Esophagus muscularis mucosa (tissue), 4 donors: Measurements from ENCODE around the gene CPA3. TPM values are rescaled to one million over a fixed set of nuclear protein-coding genes. Genes with fewer than 3 reads are reported as not detected.

Source experiments
- DNase-seq: peaks from one replicate; pipeline ENCODE4 v3.0.0-alpha.2; 2017; ENCODE audit errors: extremely low spot score
- H3K27ac ChIP-seq, 4 donors: fragments of 200-600 bp; sonication (generic); replicated peaks in 1 of 4; 1 replicate in 3 of 4; 2 replicates in 1 of 4; pipeline ENCODE4 v1.5.1; 2016 to 2019; ENCODE audit warnings: mild to moderate bottlenecking in 1 of 4
- H3K27me3 ChIP-seq, 4 donors: fragments of 200-600 bp; sonication (generic); one replicate each; pipeline versions ENCODE4 v1.5.1 to v1.6.0; 2016 to 2019
- H3K36me3 ChIP-seq, 4 donors: fragments of 200-600 bp; sonication (generic); one replicate each; pipeline ENCODE4 v1.5.1; 2016 to 2019
- H3K4me1 ChIP-seq, 4 donors: fragments of 200-600 bp; sonication (generic); one replicate each; pipeline ENCODE4 v1.5.1; 2016 to 2019
- H3K4me3 ChIP-seq, 4 donors: fragments of 200-600 bp; sonication (generic); 1 replicate in 2 of 4; 2 replicates in 2 of 4; pipeline ENCODE4 v1.5.1; 2016 to 2019; ENCODE audit warnings: mild to moderate bottlenecking in 4 of 4, moderate library complexity in 1 of 4
- H3K9me3 ChIP-seq, 4 donors: fragments of 200-600 bp; sonication (generic); 1 replicate in 3 of 4; 2 replicates in 1 of 4; pipeline ENCODE4 v1.5.1; 2016 to 2019
- EP300 ChIP-seq: sonication (generic); formaldehyde crosslinking; IDR thresholded peaks from one replicate; pipeline ENCODE4 v1.6.1; 2017; ENCODE audit warnings: antibody characterized with exemption
- POLR2A ChIP-seq: fragments of 450-650 bp; IDR thresholded peaks from one replicate; pipeline ENCODE4 v1.6.1; 2017; ENCODE audit warnings: antibody characterized with exemption, moderate library complexity, mild to moderate bottlenecking, low read depth
- POLR2AphosphoS5 ChIP-seq, 2 donors: sonication (generic); formaldehyde crosslinking; IDR thresholded peaks; one replicate each; pipeline ENCODE4 v1.6.1; 2017; ENCODE audit warnings: antibody characterized with exemption in 2 of 2
- WGBS: methylation state at CpG from one replicate; pipeline ENCODE4 v1.1.5; 2018; 5-methylcytosine and 5-hydroxymethylcytosine counted together
- intact Hi-C: fragments of 100-400 bp; cut with DNase I; formaldehyde crosslinking; loops from one replicate; pipeline ENCODE4 v1.15.1; 2023
- total RNA-seq, 4 donors: library from RNA; depleted of rRNA; stranded (reverse); fragments of >200 nt; gene quantifications; one replicate each; pipeline versions ENCODE4 v1.1.0 to v1.2.1, GENCODE V29; 2016
- TF ChIP-seq, protein P1 (sequence below), 3 experiments: fragments of 200-600 bp in 2 of 3; fragments of 450-650 bp in 1 of 3; sonication (generic) in 2 of 3; IDR thresholded peaks; one replicate each; pipeline ENCODE4 v1.5.1; 2017 to 2019; ENCODE audit warnings: antibody characterized with exemption in 3 of 3, mild to moderate bottlenecking in 2 of 3, moderate library complexity in 1 of 3

Gene CPA3
- total RNA-seq, 4 donors from 2014 or later, result 3.7 to 49.9 (median 28.2) TPM

DNA sequence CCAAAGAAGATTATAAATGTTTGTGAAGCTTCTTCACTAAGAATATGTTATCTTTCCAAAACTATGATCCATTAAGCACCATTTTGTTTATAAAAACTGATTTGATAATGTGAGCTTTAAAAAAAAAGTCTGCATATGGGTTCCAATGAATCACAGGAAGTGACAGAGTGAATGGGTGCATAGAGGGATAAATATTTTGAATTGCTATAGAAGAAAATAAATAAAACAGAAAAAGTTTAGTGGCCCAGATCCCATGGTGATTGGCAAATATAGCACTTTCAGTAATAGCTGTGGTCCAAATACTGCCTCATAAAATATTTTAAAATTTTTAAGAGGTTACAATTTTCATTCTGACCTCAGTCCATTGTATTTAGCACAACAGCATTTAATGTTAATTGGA lies 19.2 kb downstream of the CPA3 start:
- no peaks in the 10 kb centered on the region for H3K4me1 ChIP-seq
- DNase-seq, result no peak
- intact Hi-C loops, result no loop called here
- H3K36me3 ChIP-seq, result no peaks in the 10 kb centered on the region
- no peak overlapping the region for H3K4me3 ChIP-seq
- H3K27ac ChIP-seq, result no peak overlapping the region
- TF ChIP-seq EP300 (no peak), POLR2AphosphoS5 (IDR thresholded peaks at IDR 0.05) (no peak), POLR2A (no peak)
- TF ChIP-seq, protein P1, sequence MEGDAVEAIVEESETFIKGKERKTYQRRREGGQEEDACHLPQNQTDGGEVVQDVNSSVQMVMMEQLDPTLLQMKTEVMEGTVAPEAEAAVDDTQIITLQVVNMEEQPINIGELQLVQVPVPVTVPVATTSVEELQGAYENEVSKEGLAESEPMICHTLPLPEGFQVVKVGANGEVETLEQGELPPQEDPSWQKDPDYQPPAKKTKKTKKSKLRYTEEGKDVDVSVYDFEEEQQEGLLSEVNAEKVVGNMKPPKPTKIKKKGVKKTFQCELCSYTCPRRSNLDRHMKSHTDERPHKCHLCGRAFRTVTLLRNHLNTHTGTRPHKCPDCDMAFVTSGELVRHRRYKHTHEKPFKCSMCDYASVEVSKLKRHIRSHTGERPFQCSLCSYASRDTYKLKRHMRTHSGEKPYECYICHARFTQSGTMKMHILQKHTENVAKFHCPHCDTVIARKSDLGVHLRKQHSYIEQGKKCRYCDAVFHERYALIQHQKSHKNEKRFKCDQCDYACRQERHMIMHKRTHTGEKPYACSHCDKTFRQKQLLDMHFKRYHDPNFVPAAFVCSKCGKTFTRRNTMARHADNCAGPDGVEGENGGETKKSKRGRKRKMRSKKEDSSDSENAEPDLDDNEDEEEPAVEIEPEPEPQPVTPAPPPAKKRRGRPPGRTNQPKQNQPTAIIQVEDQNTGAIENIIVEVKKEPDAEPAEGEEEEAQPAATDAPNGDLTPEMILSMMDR (IDR thresholded peaks at IDR 0.05), result no peak
- H3K27me3 ChIP-seq, result no peaks in the 10 kb centered on the region
- H3K9me3 ChIP-seq, result no peaks in the 10 kb centered on the region

DNA sequence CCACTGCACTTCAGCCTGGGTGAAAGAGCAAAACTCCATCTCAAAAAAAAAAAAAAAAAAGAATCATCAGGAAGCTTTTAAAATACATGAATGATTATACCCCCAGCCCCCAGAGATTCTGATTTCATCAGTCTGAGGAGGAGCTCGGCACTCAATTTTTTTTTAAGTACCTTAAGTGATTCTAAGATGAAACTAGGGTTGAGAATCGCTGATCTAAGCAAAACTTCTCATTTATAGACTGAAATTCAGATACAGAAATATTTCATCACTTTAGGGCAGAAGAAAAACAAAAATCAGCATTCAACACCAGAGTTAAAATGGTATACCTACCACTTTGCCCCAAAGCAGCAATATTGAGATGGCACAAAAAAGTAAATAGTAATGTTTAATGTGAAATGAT lies 24.7 kb downstream of the CPA3 start:
- Histone ChIP-seq H3K4me1 (no peaks in the 10 kb centered on the region), H3K36me3 (no peaks in the 10 kb centered on the region), H3K27me3 (no peaks in the 10 kb centered on the region), H3K27ac (no peak overlapping the region), H3K4me3 (no peak overlapping the region), H3K9me3 (no peaks in the 10 kb centered on the region)
- intact Hi-C loops, result no loop called here
- no peak for DNase-seq
- 90% methylated on average over 2 of the region's 2 CpGs for WGBS
- TF ChIP-seq EP300, result no peak
- TF ChIP-seq, protein P1 (IDR thresholded peaks at IDR 0.05), result no peak
- no peak for TF ChIP-seq POLR2A
- TF ChIP-seq POLR2AphosphoS5 (IDR thresholded peaks at IDR 0.05), result no peak

DNA sequence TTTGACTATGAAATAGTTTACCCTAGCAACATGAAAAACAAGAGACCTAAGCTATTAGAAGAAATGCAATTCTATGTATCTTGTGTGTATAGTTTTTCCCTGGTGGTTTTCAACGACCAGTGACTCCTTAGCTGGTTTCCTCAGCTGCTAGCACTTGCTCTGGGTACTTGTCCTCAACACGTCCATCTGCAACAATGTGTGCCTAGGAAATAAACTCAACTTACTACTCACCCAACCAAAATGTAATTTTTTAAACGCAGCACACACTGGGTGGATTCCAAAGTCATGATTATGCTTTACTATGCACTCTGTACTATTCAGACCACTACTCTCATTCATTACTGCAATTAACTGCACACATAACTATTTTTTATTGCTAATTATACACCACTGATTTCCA lies 31.0 kb downstream of the CPA3 start:
- Histone ChIP-seq H3K9me3 (no peaks in the 10 kb centered on the region), H3K36me3 (no peaks in the 10 kb centered on the region), H3K4me1 (no peaks in the 10 kb centered on the region), H3K27ac (no peak overlapping the region), H3K27me3 (no peaks in the 10 kb centered on the region), H3K4me3 (no peak overlapping the region)
- no peak for DNase-seq
- TF ChIP-seq POLR2A (no peak), EP300 (no peak), POLR2AphosphoS5 (IDR thresholded peaks at IDR 0.05) (no peak)
- TF ChIP-seq, protein P1 (IDR thresholded peaks at IDR 0.05), result no peak
- WGBS, result 55% methylated on average over 3 of the region's 3 CpGs
- intact Hi-C loops, result no loop called here

DNA sequence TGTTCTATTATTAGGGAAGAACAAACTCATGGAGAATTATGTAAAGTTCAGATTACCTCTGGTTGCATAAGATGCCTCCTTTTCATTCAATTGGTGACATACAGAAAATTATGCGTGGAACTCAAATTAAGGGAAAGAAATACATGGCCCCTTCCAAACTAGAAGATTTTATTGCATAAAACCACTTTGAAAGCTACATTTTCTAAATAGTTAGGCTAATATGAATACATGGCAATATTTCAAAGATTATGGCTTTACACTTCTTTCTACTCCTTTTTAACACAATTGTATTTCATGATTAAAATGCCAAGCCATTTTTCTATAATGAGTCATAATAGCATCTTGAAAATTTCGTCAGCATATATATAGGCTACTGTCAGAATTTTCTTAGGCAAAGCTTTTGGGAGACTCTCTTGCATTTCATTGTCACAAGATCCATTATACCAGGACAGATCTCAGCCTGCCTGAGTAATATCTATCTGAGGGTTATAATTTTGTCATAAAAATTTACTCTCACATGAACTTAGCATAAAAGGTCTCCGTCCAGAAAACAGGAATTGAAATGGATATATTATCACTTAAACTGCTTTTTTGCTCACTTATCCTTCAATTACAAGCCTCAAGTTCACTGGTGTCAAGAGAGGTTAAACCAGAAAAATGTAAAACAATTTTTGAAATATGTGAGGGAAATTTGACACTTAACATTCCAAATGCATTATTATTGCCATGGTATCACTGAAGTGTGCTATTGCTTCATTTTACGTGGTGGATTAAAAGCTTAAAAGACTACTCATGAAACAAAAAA lies 37.1 kb downstream of the CPA3 start:
- DNase-seq, result no peak
- H3K27ac ChIP-seq, result no peak overlapping the region
- 59% methylated on average over 4 of the region's 4 CpGs for WGBS
- no peak overlapping the region for H3K4me3 ChIP-seq
- H3K9me3 ChIP-seq, result no peaks in the 10 kb centered on the region
- H3K36me3 ChIP-seq, result no peaks in the 10 kb centered on the region
- H3K27me3 ChIP-seq, result no peaks in the 10 kb centered on the region
- intact Hi-C loops, result no loop called here
- TF ChIP-seq EP300 (no peak), POLR2A (no peak), POLR2AphosphoS5 (IDR thresholded peaks at IDR 0.05) (no peak)
- TF ChIP-seq, protein P1 (IDR thresholded peaks at IDR 0.05), result no peak
- H3K4me1 ChIP-seq, result no peaks in the 10 kb centered on the region

DNA sequence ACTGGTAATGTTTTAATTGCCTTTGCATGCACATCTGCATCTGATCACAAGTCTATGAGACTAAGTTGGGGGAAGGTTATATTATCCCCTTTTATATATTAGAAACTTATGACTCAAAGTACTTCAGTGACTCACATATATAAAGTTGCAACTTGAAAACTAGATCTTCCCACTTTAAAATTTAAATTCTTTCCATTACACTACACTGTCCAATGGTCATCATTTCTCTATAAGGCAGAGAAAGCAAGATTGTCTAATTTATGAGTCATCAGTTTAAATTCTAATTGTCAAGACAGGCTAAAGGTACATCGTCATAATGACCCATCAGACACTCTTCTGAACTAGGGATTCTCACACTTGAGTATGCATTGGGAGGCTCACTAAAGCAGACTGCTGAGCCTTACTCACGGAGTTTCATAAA lies 37.9 kb downstream of the CPA3 start:
- WGBS, result 72% methylated on average over 2 of the region's 2 CpGs

More for the DNA sequence above, 37.9 kb downstream of the CPA3 start:
- Histone ChIP-seq H3K36me3 (no peaks in the 10 kb centered on the region), H3K4me1 (no peaks in the 10 kb centered on the region), H3K9me3 (no peaks in the 10 kb centered on the region), H3K27ac (no peak overlapping the region), H3K4me3 (no peak overlapping the region), H3K27me3 (no peaks in the 10 kb centered on the region)
- no peak for DNase-seq
- no peak for TF ChIP-seq POLR2A
- TF ChIP-seq, protein P1 (IDR thresholded peaks at IDR 0.05), result no peak
- no peak for TF ChIP-seq POLR2AphosphoS5 (IDR thresholded peaks at IDR 0.05)
- TF ChIP-seq EP300, result no peak
- intact Hi-C loops, result no loop called here
